Activated CD8-positive, alpha-beta memory T cell treated with anti-CD3 and anti-CD28 coated beads, Interleukin-2, amount 10 ng/mL, durations not matched to agents 7 days and 5 days (primary cell): ENCODE results near the gene OAF. TPM values are rescaled to one million over a fixed set of nuclear protein-coding genes. Genes with fewer than 3 reads are reported as not detected.
"Not testable (repeated sequence)": the region's sequence is repeated elsewhere in the genome, so short reads cannot be mapped to it uniquely, and the experiment has no call there.

ENCODE experiments used
- ATAC-seq: fragments of 150-1000 bp; cut with Tn5 transposase; one replicate; pipeline ENCODE4 v1.10.0; 2021; ENCODE audit warnings: moderate library complexity
- CTCF ChIA-PET: fragments of 350-600 bp; sonication (Branson Sonifier 250); formaldehyde crosslinking; loops from one replicate; lab custom pipeline; 2021; ENCODE audit warnings: antibody characterized with exemption; lab: Charles Lee
- DNase-seq: peaks from one replicate; pipeline ENCODE4 v3.0.0-alpha.2; 2020
- H3K27ac Mint-ChIP-seq: one replicate; pipeline ENCODE4 v1.8.0; 2021; ENCODE audit warnings: mild to moderate bottlenecking, mixed read lengths
- H3K27me3 Mint-ChIP-seq: one replicate; pipeline ENCODE4 v1.8.0; 2021; ENCODE audit warnings: mixed read lengths
- H3K36me3 Mint-ChIP-seq: one replicate; pipeline ENCODE4 v1.8.0; 2021; ENCODE audit warnings: mild to moderate bottlenecking, mixed read lengths
- H3K4me1 Mint-ChIP-seq: one replicate; pipeline ENCODE4 v1.8.0; 2021; ENCODE audit warnings: mixed read lengths
- H3K4me3 Mint-ChIP-seq: one replicate; pipeline ENCODE4 v1.8.0; 2021; ENCODE audit warnings: mild to moderate bottlenecking, moderate library complexity, mixed read lengths
- H3K9me3 Mint-ChIP-seq: one replicate; pipeline ENCODE4 v1.8.0; 2022; ENCODE audit warnings: low read depth, mixed read lengths
- total RNA-seq, 2 experiments: library from RNA; stranded (reverse); gene quantifications; one replicate each; pipeline ENCODE4 v1.2.3, GENCODE V29; 2021

Gene OAF
- total RNA-seq, 2 experiments from 2014 or later, result 6.5 to 10.5 TPM

DNA sequence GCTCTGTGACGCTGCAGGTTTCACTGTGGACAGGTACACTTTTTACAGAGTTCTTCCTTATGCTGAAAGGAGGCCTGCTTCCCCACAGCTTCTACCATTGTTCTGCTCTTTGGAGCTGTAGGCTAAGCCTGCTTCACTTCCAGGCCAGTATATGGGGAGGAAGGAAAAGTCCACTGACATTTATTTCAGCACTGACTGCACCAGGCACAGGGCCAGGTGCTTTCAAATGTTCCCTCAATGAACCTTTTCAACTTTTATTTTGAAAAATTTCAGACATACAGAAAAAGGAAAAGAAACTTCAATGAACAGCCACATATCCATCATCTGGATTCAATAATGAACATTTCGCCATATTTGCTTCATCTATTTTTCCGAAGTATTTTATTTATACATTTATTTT is 51.1 kb downstream of the OAF start:
- ATAC-seq, result no peak
- H3K4me1 Mint-ChIP-seq, result no peaks in the 10 kb centered on the region
- no peak overlapping the region for H3K27ac Mint-ChIP-seq
- no peak overlapping the region for H3K4me3 Mint-ChIP-seq
- DNase-seq, result no peak
- CTCF ChIA-PET, result no interaction called here
- no peaks in the 10 kb centered on the region for H3K36me3 Mint-ChIP-seq
- H3K9me3 Mint-ChIP-seq, result no peaks in the 10 kb centered on the region
- H3K27me3 Mint-ChIP-seq, result peaks cover 86% of the 10 kb centered on the region

DNA sequence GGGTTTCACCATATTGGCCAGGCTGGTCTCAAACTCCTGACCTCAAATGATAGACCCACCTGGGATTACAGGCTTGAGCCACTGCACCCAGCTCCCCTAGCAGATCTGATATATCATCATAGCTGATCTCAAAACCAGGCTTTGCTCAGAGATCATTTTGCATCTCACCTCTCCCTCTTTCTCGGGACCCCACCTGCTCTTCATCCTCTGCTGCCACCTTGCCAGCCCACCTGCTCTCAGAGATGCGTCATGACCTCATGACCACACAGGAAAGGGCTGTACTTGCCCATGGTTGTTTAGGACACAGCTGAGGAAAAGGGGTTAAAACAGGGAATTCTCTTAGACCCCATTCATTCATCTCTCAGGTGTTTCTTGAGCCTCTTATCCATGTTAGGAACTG is 56.5 kb downstream of the OAF start:
- Mint-ChIP-seq H3K27ac (no peak overlapping the region), H3K4me1 (no peaks in the 10 kb centered on the region), H3K36me3 (no peaks in the 10 kb centered on the region), H3K27me3 (peaks cover 71% of the 10 kb centered on the region), H3K9me3 (no peaks in the 10 kb centered on the region), H3K4me3 (no peak overlapping the region)
- ATAC-seq, result no peak
- CTCF ChIA-PET, result interaction anchor here (1.2 to 3.4 kb wide), 2 partner anchors 31 to 36 kb away, joined by 4 to 17 read pairs; no protein-coding TSS in a partner anchor
- no peak for DNase-seq

DNA sequence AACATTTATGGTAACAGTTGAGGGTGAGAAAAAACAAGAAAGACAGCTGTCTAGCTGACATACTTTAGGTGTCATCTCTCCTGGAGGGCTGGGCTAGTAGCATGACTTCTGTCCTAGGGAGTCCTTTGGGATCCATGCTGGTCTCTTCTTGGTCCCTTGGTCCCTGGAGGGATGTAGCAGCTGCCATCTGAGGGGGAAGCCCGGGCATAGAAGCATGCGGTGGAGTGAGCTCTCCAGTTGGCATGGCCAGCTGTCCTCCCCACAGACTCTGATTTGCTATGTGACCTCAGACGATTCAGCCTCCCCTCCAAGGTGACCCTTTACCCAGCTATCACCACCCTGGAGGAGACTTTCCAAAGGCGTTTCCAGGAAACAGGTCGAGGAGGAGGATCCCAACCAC is 57.9 kb downstream of the OAF start:
- DNase-seq, result no peak
- ATAC-seq, result no peak
- H3K4me1 Mint-ChIP-seq, result no peaks in the 10 kb centered on the region
- CTCF ChIA-PET, result interaction anchor here (1.5 to 3.4 kb wide), 3 partner anchors 32 to 34 kb away, joined by 4 to 17 read pairs (median 7); no protein-coding TSS in a partner anchor
- H3K27me3 Mint-ChIP-seq, result peaks cover 69% of the 10 kb centered on the region
- no peaks in the 10 kb centered on the region for H3K9me3 Mint-ChIP-seq
- H3K27ac Mint-ChIP-seq, result no peak overlapping the region
- no peak overlapping the region for H3K4me3 Mint-ChIP-seq
- no peaks in the 10 kb centered on the region for H3K36me3 Mint-ChIP-seq

GRCh38 chr11:120270386-120270785 is 59.6 kb downstream of the OAF start:
- no peaks in the 10 kb centered on the region for H3K9me3 Mint-ChIP-seq
- no peak for ATAC-seq

DNA sequence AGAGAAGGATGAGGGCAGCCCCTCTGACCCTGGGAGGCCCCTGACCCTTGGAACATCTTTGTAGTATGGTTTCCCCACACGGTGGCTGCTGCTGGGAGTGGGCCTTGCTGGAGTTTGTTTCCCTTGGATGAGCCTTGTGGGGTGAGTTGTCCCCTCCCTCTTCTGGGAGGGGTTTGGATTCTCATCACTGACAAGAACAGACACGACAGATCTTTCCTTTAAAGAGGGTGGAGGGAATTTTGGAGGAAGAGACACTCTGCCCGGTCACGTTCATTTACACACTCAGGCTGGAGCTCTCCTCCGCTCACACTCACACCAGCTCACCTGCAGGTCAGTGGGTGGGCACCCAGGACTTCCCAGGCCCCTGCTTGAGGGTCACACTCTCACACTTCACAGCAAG is 60.8 kb downstream of the OAF start:
- Mint-ChIP-seq H3K4me3 (no peak overlapping the region), H3K27ac (no peak overlapping the region), H3K36me3 (no peaks in the 10 kb centered on the region), H3K4me1 (no peaks in the 10 kb centered on the region), H3K27me3 (peaks cover 55% of the 10 kb centered on the region), H3K9me3 (no peaks in the 10 kb centered on the region)
- no peak for ATAC-seq
- DNase-seq, result no peak
- CTCF ChIA-PET, result no interaction called here

More at GRCh38 chr11:120270386-120270785, 59.6 kb downstream of the OAF start:
- CTCF ChIA-PET, result interaction anchor here (2.6 to 3.4 kb wide), 2 partner anchors 33 to 34 kb away, joined by 7 to 17 read pairs; no protein-coding TSS in a partner anchor
- Mint-ChIP-seq H3K4me3 (no peak overlapping the region), H3K4me1 (no peaks in the 10 kb centered on the region), H3K27ac (no peak overlapping the region), H3K27me3 (peaks cover 64% of the 10 kb centered on the region), H3K36me3 (no peaks in the 10 kb centered on the region)
- DNase-seq, result no peak

DNA sequence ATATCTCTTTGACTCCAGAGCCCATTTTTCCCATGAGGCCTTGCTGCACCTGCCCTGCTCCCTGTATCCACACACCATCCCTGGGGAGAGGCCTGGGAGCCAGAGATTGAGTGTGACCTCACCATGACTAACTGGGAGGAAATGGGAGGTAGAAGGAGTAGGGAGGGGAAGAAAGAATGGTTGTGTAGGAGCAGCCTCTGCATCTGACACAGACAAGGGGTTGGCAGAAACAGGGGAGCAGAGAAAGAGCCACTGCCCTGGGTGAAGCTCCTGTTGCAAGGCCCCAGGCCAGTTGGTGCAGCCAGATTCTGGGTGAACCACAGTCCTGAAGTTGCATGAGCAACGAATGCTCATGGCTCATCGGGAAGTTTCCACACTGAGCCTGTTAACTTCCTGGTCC is 61.5 kb downstream of the OAF start:
- H3K9me3 Mint-ChIP-seq, result no peaks in the 10 kb centered on the region
- H3K27me3 Mint-ChIP-seq, result peaks cover 49% of the 10 kb centered on the region
- H3K27ac Mint-ChIP-seq, result no peak overlapping the region
- DNase-seq (no peak), ATAC-seq (no peak)
- no peaks in the 10 kb centered on the region for H3K36me3 Mint-ChIP-seq
- no peaks in the 10 kb centered on the region for H3K4me1 Mint-ChIP-seq
- CTCF ChIA-PET, result no interaction called here
- no peak overlapping the region for H3K4me3 Mint-ChIP-seq

- Mint-ChIP-seq H3K27ac (no peak overlapping the region), H3K4me1 (no peaks in the 10 kb centered on the region), H3K4me3 (no peak overlapping the region), H3K9me3 (no peaks in the 10 kb centered on the region), H3K36me3 (no peaks in the 10 kb centered on the region), H3K27me3 (peaks cover 51% of the 10 kb centered on the region)
- ATAC-seq, result no peak
- CTCF ChIA-PET, result interaction anchor here (0.7 to 2.9 kb wide), 2 partner anchors 30 to 38 kb away, joined by 4 to 9 read pairs; no protein-coding TSS in a partner anchor
- DNase-seq, result no peak
These were observed 62.6 kb downstream of the OAF start for GRCh38 chr11:120273432-120273831.

- not testable (repeated sequence) for H3K4me1 Mint-ChIP-seq, H3K36me3 Mint-ChIP-seq, ATAC-seq, DNase-seq, H3K27ac Mint-ChIP-seq, H3K4me3 Mint-ChIP-seq, H3K9me3 Mint-ChIP-seq
- H3K27me3 Mint-ChIP-seq, result peaks cover 47% of the 10 kb centered on the region
- CTCF ChIA-PET, result interaction anchor here (0.7 to 2.9 kb wide), 2 partner anchors 29 to 39 kb away, joined by 4 to 9 read pairs; no protein-coding TSS in a partner anchor
These were observed 63.1 kb downstream of the OAF start for GRCh38 chr11:120273956-120274355.

DNA sequence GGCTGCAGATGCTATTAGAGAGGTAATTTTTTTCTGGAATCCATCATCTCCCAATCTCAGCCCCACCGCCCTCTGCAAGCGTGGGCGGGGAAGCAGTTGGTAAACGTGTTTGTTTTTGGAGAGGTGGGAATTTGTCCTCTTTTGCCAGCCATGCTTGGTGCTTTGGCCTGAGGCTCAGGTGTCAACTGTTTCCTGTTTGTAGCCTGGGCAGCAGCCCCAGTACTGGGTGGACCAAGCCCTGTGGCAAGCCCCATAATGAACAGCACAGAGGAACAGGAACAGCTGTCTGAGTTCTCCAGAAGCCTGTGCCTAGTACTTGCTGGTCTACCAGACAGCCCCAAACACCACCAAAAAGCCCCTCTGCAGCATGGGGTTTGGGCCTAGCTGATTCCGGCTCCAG is 68.7 kb downstream of the OAF start:
- no peak for ATAC-seq
- no peak for DNase-seq
- Mint-ChIP-seq H3K36me3 (no peaks in the 10 kb centered on the region), H3K27me3 (peaks cover 30% of the 10 kb centered on the region), H3K4me1 (no peaks in the 10 kb centered on the region), H3K4me3 (no peak overlapping the region), H3K27ac (no peak overlapping the region), H3K9me3 (no peaks in the 10 kb centered on the region)
- CTCF ChIA-PET, result interaction anchor here (0.7 kb wide), 1 partner anchor 48 kb away, joined by 3 read pairs; no protein-coding TSS in a partner anchor

Other genes starting within 250 kb of the OAF start
- not detected for gene TRIM29, start 72.9 kb upstream of the OAF start, total RNA-seq
- not detected for gene POU2F3, start 29.1 kb downstream of the OAF start, total RNA-seq
- gene TLCD5, start 114.3 kb downstream of the OAF start, total RNA-seq, result 1 to 10 TPM; 1.4 to 4.0 TPM
- gene ARHGEF12, start 125.4 kb downstream of the OAF start, total RNA-seq, result 10 to 100 TPM; 44.6 to 61.1 TPM